Activated T-helper 2 cell treated with anti-CD3 and anti-CD28 coated beads, Interferon-gamma antibody, Interleukin-2, Interleukin-4, amounts not matched to agents 10 μg/mL and 5 μg/mL and 100 μg/mL, durations not matched to agents 14 hours and 24 hours and 36 hours (primary cell): ENCODE results near the gene ENOX2. TPM values are rescaled to one million over a fixed set of nuclear protein-coding genes. Genes with fewer than 3 reads are reported as not detected.
"Not testable (repeated sequence)": the region's sequence is repeated elsewhere in the genome, so short reads cannot be mapped to it uniquely, and the experiment has no call there.

ENCODE experiments used
- DNase-seq: peaks from one replicate; pipeline ENCODE4 v3.0.0; 2021; ENCODE audit warnings: low spot score
- H3K27ac Mint-ChIP-seq: one replicate; pipeline ENCODE4 v1.8.0; 2021; ENCODE audit warnings: mixed read lengths
- H3K27me3 Mint-ChIP-seq: one replicate; pipeline ENCODE4 v1.8.0; 2021; ENCODE audit warnings: low read depth, mixed read lengths
- H3K36me3 Mint-ChIP-seq: one replicate; pipeline ENCODE4 v1.8.0; 2021; ENCODE audit warnings: low read depth, mixed read lengths
- H3K4me1 Mint-ChIP-seq: one replicate; pipeline ENCODE4 v1.8.0; 2021; ENCODE audit warnings: low read depth, mixed read lengths
- H3K4me3 Mint-ChIP-seq: one replicate; pipeline ENCODE4 v1.8.0; 2021; ENCODE audit warnings: low read depth, mild to moderate bottlenecking, moderate library complexity, mixed read lengths
- H3K9me3 Mint-ChIP-seq: one replicate; pipeline ENCODE4 v1.8.0; 2021; ENCODE audit warnings: mixed read lengths
- intact Hi-C: fragments of 100-400 bp; cut with micrococcal nuclease; formaldehyde crosslinking; loops from one replicate; pipeline ENCODE4 v1.15.1; 2023
- total RNA-seq: library from RNA; stranded (reverse); gene quantifications from 2 replicates; pipeline ENCODE4 v1.2.3, GENCODE V29; 2022

Gene ENOX2
- total RNA-seq, 1 donor from 2014 or later, result 17.7 TPM

GRCh38 chrX:130716781-130717413 is 186.1 kb downstream of the ENOX2 start:
- H3K36me3 Mint-ChIP-seq, result no peaks in the 10 kb centered on the region
- H3K9me3 Mint-ChIP-seq, result no peaks in the 10 kb centered on the region
- H3K4me1 Mint-ChIP-seq, result peaks cover 11% of the 10 kb centered on the region
- no peak for DNase-seq
- intact Hi-C loops, result no loop called here
- H3K27ac Mint-ChIP-seq, result no peak overlapping the region
- no peak overlapping the region for H3K4me3 Mint-ChIP-seq
- no peaks in the 10 kb centered on the region for H3K27me3 Mint-ChIP-seq

DNA sequence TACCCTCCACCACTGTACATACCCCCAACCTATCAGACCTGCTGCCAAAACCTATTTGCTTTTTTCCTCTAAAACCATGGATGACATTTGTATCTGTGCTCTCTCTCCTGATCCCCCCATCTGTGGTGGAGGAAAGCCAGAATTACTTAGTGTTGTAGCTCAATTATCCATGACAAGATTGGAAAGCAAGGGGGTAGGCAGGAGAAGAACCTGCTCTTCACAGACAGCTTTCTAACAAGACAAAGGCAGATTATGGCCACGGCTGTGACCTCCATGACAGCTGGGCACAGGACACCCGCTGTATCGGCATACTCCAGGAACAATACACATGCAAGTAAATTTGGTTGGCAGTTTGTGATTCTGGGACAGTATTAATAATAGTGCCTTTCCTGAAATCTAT is 186.7 kb downstream of the ENOX2 start:
- no peak overlapping the region for H3K4me3 Mint-ChIP-seq
- no peaks in the 10 kb centered on the region for H3K9me3 Mint-ChIP-seq
- DNase-seq, result no peak
- peaks cover 9% of the 10 kb centered on the region for H3K4me1 Mint-ChIP-seq
- intact Hi-C loops, result no loop called here
- H3K27me3 Mint-ChIP-seq, result no peaks in the 10 kb centered on the region
- H3K27ac Mint-ChIP-seq, result no peak overlapping the region
- no peaks in the 10 kb centered on the region for H3K36me3 Mint-ChIP-seq

GRCh38 chrX:130715299-130715698 is 187.7 kb downstream of the ENOX2 start:
- Mint-ChIP-seq H3K4me3 (no peak overlapping the region), H3K27ac (no peak overlapping the region), H3K4me1 (peaks cover 9% of the 10 kb centered on the region), H3K9me3 (no peaks in the 10 kb centered on the region), H3K36me3 (no peaks in the 10 kb centered on the region), H3K27me3 (no peaks in the 10 kb centered on the region)
- intact Hi-C loops, result no loop called here
- no peak for DNase-seq

GRCh38 chrX:130714665-130715064 is 188.3 kb downstream of the ENOX2 start:
- no peak for DNase-seq
- Mint-ChIP-seq H3K27ac (no peak overlapping the region), H3K36me3 (no peaks in the 10 kb centered on the region), H3K4me1 (peaks cover 9% of the 10 kb centered on the region), H3K9me3 (no peaks in the 10 kb centered on the region), H3K27me3 (no peaks in the 10 kb centered on the region), H3K4me3 (no peak overlapping the region)
- intact Hi-C loops, result no loop called here

GRCh38 chrX:130714135-130714534 is 188.9 kb downstream of the ENOX2 start:
- peaks cover 9% of the 10 kb centered on the region for H3K4me1 Mint-ChIP-seq
- no peaks in the 10 kb centered on the region for H3K9me3 Mint-ChIP-seq
- no peak overlapping the region for H3K27ac Mint-ChIP-seq
- intact Hi-C loops, result no loop called here
- H3K27me3 Mint-ChIP-seq, result no peaks in the 10 kb centered on the region
- no peak for DNase-seq
- H3K4me3 Mint-ChIP-seq, result no peak overlapping the region
- H3K36me3 Mint-ChIP-seq, result no peaks in the 10 kb centered on the region

DNA sequence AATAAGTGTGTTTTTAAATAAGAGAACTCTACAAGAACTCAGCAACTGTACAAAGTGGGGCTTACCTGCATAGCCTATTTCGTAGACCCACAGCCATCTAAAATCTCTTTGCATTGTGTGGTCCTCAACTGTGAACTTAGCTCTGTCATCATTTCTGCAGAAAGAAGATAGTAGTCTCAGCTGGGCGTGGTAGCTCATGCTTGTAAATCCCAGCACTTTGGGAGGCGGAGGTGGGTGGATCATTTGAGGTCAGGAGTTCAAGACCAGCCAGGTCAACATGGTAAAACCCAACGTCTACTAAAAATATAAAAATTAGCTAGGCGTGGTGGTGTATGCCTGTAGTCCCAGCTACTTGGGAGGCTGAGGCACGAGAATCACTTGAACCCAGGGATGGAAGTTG is 193.8 kb downstream of the ENOX2 start:
- H3K27me3 Mint-ChIP-seq, DNase-seq, H3K4me1 Mint-ChIP-seq, intact Hi-C loops, H3K36me3 Mint-ChIP-seq, H3K9me3 Mint-ChIP-seq, H3K4me3 Mint-ChIP-seq, H3K27ac Mint-ChIP-seq: not testable (repeated sequence)

GRCh38 chrX:130705591-130705990 is 197.4 kb downstream of the ENOX2 start:
- Mint-ChIP-seq H3K4me1 (no peaks in the 10 kb centered on the region), H3K36me3 (no peaks in the 10 kb centered on the region), H3K4me3 (no peak overlapping the region), H3K27ac (no peak overlapping the region), H3K27me3 (no peaks in the 10 kb centered on the region), H3K9me3 (no peaks in the 10 kb centered on the region)
- no peak for DNase-seq
- intact Hi-C loops, result no loop called here

DNA sequence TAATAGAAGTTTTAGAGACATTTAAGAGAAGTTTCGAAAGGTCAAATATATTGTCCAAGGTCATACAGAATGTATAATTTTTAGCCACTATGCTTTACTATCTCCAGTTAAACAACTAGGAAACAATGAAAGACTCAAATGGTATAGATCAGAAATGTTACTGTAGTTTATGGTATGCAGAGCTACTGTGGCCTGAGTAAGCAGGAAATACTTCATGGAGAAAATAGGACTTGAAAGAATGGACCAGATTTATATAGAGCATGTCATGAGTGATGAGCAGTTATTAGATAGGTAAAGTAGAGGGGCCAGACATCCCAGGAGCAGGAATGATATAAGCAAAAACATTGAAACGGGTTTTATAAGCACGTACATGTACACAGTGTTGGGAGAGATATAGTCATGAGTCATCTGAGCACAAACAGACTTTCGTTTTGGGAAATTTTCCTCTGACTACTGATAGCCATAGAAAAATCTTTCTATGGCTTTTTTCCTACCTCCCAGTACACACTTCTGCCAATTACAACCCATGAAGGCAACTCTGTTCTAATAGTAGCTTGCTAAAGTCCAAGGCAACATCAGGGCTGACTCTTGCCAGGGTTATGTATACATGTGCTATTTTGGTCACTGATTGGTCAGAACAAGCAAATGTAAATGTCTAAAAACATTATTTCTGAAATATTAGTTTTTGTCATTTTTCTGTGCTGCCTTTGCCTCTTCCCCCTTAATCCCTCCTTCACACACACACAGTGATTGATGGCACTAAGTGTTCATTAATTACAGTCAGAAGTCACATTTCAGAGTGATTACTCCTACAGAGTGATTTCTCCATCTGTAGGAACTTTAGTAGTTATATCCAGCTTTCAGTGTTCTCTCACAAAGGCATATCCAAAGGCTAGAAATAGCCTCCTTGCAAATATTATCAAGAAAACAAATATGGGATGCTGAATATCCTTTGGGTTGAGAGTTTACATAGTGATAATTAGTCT is 198.7 kb downstream of the ENOX2 start:
- Mint-ChIP-seq H3K36me3 (no peaks in the 10 kb centered on the region), H3K9me3 (no peaks in the 10 kb centered on the region), H3K27ac (no peak overlapping the region), H3K4me3 (no peak overlapping the region), H3K27me3 (no peaks in the 10 kb centered on the region), H3K4me1 (no peaks in the 10 kb centered on the region)
- no peak for DNase-seq
- intact Hi-C loops, result no loop called here

DNA sequence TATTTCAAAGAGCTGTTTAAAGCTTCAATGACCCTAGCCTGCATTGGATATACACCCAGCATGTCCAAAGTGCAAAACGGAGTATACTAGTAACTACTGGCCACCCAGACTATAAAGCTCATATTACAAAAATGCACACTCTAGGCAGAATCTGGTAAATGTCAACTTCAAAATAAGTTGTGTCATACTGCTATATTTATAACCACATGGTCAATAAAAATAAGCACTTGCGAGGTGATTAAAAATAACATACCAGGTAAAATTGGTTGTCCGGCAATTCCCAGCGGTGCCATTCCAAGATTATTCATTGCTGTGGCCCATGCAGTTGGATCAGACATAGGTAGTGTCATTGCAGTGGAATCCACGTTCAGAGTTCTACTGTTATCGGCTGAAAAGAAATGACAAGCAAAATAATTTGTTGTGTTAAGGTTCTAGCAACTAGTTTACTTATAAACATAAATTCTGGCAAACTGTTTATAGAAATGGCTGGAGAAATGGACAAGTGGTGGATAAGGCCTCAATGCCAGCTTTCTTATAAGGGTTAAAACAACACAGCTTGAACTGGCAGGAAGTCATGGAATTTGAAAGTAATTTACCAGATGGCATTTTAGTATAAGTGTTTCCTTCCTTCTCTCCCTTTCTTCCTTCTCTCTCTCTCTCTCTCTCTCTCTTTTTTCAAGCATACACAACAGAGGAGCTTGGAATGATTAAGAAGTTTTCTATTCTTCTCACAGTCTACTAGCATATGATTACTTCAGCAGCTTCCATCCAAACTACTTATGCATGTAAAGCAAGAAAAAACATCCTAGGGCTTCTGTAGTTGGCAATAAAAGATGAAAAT is 199.9 kb downstream of the ENOX2 start:
- H3K27me3 Mint-ChIP-seq, result no peaks in the 10 kb centered on the region
- intact Hi-C loops, result no loop called here
- no peak overlapping the region for H3K4me3 Mint-ChIP-seq
- no peak for DNase-seq
- no peak overlapping the region for H3K27ac Mint-ChIP-seq
- H3K36me3 Mint-ChIP-seq, result no peaks in the 10 kb centered on the region
- H3K9me3 Mint-ChIP-seq, result no peaks in the 10 kb centered on the region
- H3K4me1 Mint-ChIP-seq, result no peaks in the 10 kb centered on the region

- no peak for DNase-seq
Observed at GRCh38 chrX:130700629-130701028, 202.4 kb downstream of the ENOX2 start.

DNA sequence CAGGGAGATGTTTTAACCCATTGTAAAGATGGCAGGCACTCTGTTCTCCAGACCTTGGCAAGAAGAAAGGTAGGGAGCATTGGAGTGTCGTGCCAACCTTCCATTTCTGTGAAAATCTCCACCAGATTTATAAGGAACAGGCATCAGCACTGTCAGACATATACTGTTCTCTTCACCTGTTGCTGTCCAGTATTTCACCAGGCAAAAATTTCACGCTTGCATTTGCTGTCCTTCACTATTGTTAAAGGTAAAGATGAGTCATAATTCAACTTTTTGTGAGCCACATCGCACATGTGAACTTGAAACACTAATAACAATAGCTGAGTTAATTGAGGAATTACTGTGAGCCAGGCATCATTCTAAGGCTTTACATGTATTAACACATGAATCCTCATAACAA is 203.4 kb downstream of the ENOX2 start:
- no peaks in the 10 kb centered on the region for H3K9me3 Mint-ChIP-seq
- H3K4me1 Mint-ChIP-seq, result no peaks in the 10 kb centered on the region
- intact Hi-C loops, result no loop called here
- no peak for DNase-seq
- no peak overlapping the region for H3K4me3 Mint-ChIP-seq
- H3K27me3 Mint-ChIP-seq, result no peaks in the 10 kb centered on the region
- no peak overlapping the region for H3K27ac Mint-ChIP-seq
- H3K36me3 Mint-ChIP-seq, result no peaks in the 10 kb centered on the region

More at GRCh38 chrX:130700629-130701028, 202.4 kb downstream of the ENOX2 start:
- Mint-ChIP-seq H3K4me1 (no peaks in the 10 kb centered on the region), H3K9me3 (no peaks in the 10 kb centered on the region), H3K36me3 (no peaks in the 10 kb centered on the region), H3K4me3 (no peak overlapping the region), H3K27ac (no peak overlapping the region), H3K27me3 (no peaks in the 10 kb centered on the region)
- intact Hi-C loops, result no loop called here

DNA sequence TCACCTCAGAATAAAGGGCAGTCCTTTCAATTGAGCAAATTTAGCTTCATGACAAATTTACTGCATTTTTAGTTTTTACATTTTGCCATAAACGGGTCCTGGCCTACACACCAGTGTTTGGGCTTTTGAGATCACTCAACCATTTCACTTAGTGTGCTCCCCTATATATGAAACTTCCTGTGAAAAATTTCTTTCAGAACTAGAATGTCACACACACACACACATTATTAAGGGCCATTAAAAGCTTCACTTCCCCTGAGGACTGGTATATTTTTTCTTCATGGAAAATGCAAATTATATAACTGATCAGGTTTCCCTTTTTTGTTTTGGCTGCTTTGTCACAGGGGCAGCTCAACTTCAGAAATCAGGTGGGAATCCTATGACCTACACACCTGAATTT is 206.5 kb downstream of the ENOX2 start:
- H3K4me1 Mint-ChIP-seq, result no peaks in the 10 kb centered on the region
- no peaks in the 10 kb centered on the region for H3K27me3 Mint-ChIP-seq
- intact Hi-C loops, result no loop called here
- no peak overlapping the region for H3K4me3 Mint-ChIP-seq
- no peaks in the 10 kb centered on the region for H3K36me3 Mint-ChIP-seq
- DNase-seq, result no peak
- no peaks in the 10 kb centered on the region for H3K9me3 Mint-ChIP-seq
- H3K27ac Mint-ChIP-seq, result no peak overlapping the region
